Measurements from ENCODE around the gene CCDC182.

The CCDC182 gene

GRCh38 chr17:57726838-57727237 is 18.3 kb downstream of the CCDC182 start:
- Histone ChIP-seq H3K27me3 (no peaks in the 10 kb centered on the region), H3K9me3 (no peaks in the 10 kb centered on the region), H3K27ac (no peak overlapping the region), H3K4me1 (ENCODE audit: control insufficient read depth in 1 of 2, insufficient read depth in 1 of 2, low read depth in 1 of 2, low read length in 1 of 2) (no peaks in the 10 kb centered on the region), H3K4me3 (ENCODE audit: low read depth in 1 of 2, low read length in 1 of 2) (no peak overlapping the region), H3K36me3 (no peaks in the 10 kb centered on the region)
- TF ChIP-seq CTCF (IDR thresholded peaks at IDR 0.05): no peak

GRCh38 chr17:57726213-57726790 is 18.8 kb downstream of the CCDC182 start:
- Histone ChIP-seq H3K36me3 (no peaks in the 10 kb centered on the region), H3K27ac (no peak overlapping the region), H3K9me3 (no peaks in the 10 kb centered on the region), H3K4me1 (ENCODE audit: control insufficient read depth in 1 of 2, insufficient read depth in 1 of 2, low read depth in 1 of 2, low read length in 1 of 2) (no peaks in the 10 kb centered on the region), H3K27me3 (no peaks in the 10 kb centered on the region), H3K4me3 (ENCODE audit: low read depth in 1 of 2, low read length in 1 of 2) (no peak overlapping the region)
- no peak for TF ChIP-seq CTCF (IDR thresholded peaks at IDR 0.05)

- Histone ChIP-seq H3K4me3 (ENCODE audit: low read depth in 1 of 2, low read length in 1 of 2) (no peak overlapping the region), H3K4me1 (ENCODE audit: control insufficient read depth in 1 of 2, insufficient read depth in 1 of 2, low read depth in 1 of 2, low read length in 1 of 2) (no peaks in the 10 kb centered on the region), H3K27me3 (no peaks in the 10 kb centered on the region), H3K9me3 (no peaks in the 10 kb centered on the region), H3K27ac (no peak overlapping the region), H3K36me3 (no peaks in the 10 kb centered on the region)
- TF ChIP-seq CTCF (IDR thresholded peaks at IDR 0.05): no peak
Measured at GRCh38 chr17:57724729-57725125, 20.4 kb downstream of the CCDC182 start.

GRCh38 chr17:57724026-57724728 is 20.9 kb downstream of the CCDC182 start:
- H3K27me3 ChIP-seq: peaks cover 2% of the 10 kb centered on the region
- H3K4me3 ChIP-seq (ENCODE audit: low read depth in 1 of 2, low read length in 1 of 2): no peak overlapping the region
- no peak overlapping the region for H3K27ac ChIP-seq
- TF ChIP-seq CTCF (IDR thresholded peaks at IDR 0.05): no peak
- H3K36me3 ChIP-seq: no peaks in the 10 kb centered on the region
- H3K4me1 ChIP-seq (ENCODE audit: control insufficient read depth in 1 of 2, insufficient read depth in 1 of 2, low read depth in 1 of 2, low read length in 1 of 2): no peaks in the 10 kb centered on the region
- H3K9me3 ChIP-seq: no peaks in the 10 kb centered on the region

GRCh38 chr17:57723427-57724025 is 21.6 kb downstream of the CCDC182 start:
- Histone ChIP-seq H3K27ac (no peak overlapping the region), H3K9me3 (no peaks in the 10 kb centered on the region), H3K4me1 (ENCODE audit: control insufficient read depth in 1 of 2, insufficient read depth in 1 of 2, low read depth in 1 of 2, low read length in 1 of 2) (no peaks in the 10 kb centered on the region), H3K36me3 (no peaks in the 10 kb centered on the region), H3K27me3 (peaks cover 8% of the 10 kb centered on the region), H3K4me3 (ENCODE audit: low read depth in 1 of 2, low read length in 1 of 2) (no peak overlapping the region)
- TF ChIP-seq CTCF (IDR thresholded peaks at IDR 0.05): no peak
